MM.1S (cell line): ENCODE measurements around the gene EPHB6.

Experiments used
- CTCF ChIP-seq: fragments of 300-600 bp; sonication (generic); IDR thresholded peaks from 2 replicates; pipeline ENCODE4 v1.5.1; 2016; ENCODE audit warnings: antibody characterized with exemption, low read length, mixed read lengths
- EZH2 ChIP-seq: fragments of 300-600 bp; sonication (generic); optimal IDR thresholded peaks from 2 replicates; pipeline ENCODE3; 2017; ENCODE audit warnings: low read depth, mild to moderate bottlenecking, antibody characterized with exemption, low read length, mixed read lengths
- EZH2phosphoT487 ChIP-seq: fragments of 300-600 bp; sonication (generic); IDR thresholded peaks from 2 replicates; pipeline ENCODE4 v1.6.1; 2018; ENCODE audit warnings: antibody characterized with exemption, low read length

GRCh38 chr7:142813226-142813625 is 41.6 kb upstream of the EPHB6 start:
- TF ChIP-seq CTCF (no peak), EZH2phosphoT487 (no peak), EZH2 (no peak)
